ENCODE data around the gene HMG20A.

- TF ChIP-seq POLR2A (IDR thresholded peaks at IDR 0.05) (no peak), CTCF (IDR thresholded peaks at IDR 0.05) (no peak)
Observed at GRCh38 chr15:77530576-77530975, 109.9 kb downstream of the HMG20A start.

Data from Peyer's patch (tissue), 4 donors.